Effector CD4-positive, alpha-beta T cell (primary cell): ENCODE measurements around the gene OR5M3. TPM values are rescaled to one million over a fixed set of nuclear protein-coding genes. Genes with fewer than 3 reads are reported as not detected.

Experiments
- DNase-seq: peaks from one replicate; pipeline ENCODE4 v3.0.0-alpha.2; 2020
- total RNA-seq: gene quantifications from one replicate; lab custom pipeline; 2026; lab: John Stamatoyannopoulos, UW

OR5M3 gene
- total RNA-seq = not detected

DNA sequence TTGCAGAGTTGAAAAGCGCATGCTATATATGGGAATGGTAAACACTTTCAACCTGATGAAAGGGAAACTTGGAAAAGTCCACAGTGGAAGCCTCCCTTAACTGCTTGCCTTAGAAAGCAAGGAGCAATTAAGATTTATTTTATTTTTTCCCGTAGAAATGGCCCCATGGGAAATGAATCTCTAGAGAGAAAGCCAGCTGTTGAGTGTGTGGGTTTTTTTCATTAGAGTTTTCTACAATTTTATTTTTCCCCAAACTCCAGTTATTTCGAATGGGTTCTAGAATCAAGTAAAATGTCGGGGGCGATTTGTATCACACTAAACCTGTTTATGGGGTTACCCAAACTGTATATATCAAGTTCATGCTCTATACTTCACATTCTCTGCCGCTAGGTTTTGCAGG is at the start of gene OR5M3:
Gene OR5M3, minus strand, starts transcription at position 101 of the 400 bp plus-strand sequence. CDS start 2,855 bp downstream, outside the sequence.
- no peak for DNase-seq

DNA sequence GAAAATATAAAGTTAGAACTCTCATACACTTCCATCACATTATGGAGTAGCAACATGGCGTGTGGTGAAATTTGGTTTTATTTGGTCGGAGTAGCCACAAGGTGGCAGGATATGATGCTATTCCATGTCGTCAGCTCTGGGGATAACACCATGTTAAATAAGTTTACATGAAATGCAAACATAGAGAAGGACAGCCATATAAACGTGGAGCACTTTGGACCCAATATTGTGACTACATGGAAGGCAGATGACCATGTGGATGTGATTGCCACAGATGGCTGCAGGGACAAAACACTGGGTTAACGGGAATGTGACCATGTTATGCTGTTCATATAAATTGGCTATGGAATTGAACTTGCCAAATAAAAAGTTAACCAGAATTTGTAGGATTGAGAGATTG is 48.9 kb upstream of the OR5M3 start:
- no peak for DNase-seq

DNA sequence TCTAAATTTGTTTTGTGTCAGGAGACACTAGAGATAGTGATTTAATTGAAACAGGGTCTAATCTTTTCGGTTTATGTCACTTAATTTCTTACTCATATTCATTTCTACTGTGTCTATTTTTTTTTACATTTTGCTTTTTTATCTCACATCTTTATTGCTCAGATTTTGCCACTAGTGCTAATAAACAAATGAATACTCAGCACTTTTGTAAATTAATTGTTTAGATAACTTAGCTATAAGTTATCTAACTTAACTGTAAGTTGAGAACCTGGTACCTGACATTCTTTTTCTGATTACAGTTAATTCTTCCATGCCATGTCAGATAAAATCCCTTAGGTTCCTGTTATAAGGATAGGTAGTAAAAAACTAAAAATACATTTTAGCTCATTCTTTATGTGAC is 40.1 kb upstream of the OR5M3 start:
- DNase-seq = no peak

DNA sequence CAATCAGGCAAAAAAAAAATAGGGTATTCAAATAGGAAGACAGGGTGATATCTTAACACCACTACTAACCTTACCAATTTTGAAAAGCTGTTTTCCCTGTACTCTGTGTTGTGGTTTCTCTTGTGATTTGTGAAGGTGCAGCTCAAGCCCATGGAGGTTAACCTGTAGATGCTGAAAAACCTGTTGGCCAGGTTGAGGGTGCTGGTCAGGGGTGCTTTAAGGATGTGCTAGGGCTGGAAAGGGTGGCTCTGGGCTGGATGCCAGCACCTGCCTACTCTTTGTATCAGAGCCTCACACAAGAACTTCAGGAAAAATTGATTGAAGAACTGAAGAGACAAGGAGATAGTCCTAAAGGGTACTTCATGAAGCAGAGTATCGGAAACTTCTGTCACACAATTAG is 36.3 kb upstream of the OR5M3 start:
- DNase-seq = no peak

DNA sequence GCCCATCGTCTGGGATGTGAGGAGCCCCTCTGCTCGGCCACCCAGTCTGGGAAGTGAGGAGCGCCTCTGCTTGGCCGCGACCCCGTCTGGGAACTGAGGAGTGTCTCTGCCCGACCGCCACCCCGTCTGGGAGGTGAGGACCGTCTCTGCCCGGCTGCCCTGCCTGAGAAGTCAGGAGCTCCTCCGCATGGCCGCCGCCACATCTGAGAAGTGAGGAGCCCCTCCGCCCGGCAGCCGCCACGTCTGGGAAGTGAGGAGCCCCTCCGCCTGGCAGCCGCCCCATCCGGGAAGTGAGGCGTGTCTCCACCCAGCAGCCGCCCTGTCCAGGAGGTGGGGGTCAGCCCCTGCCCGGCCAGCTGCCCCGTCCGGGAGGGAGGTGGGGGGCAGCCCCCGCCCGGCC is 23.9 kb upstream of the OR5M3 start:
- DNase-seq = no peak

DNA sequence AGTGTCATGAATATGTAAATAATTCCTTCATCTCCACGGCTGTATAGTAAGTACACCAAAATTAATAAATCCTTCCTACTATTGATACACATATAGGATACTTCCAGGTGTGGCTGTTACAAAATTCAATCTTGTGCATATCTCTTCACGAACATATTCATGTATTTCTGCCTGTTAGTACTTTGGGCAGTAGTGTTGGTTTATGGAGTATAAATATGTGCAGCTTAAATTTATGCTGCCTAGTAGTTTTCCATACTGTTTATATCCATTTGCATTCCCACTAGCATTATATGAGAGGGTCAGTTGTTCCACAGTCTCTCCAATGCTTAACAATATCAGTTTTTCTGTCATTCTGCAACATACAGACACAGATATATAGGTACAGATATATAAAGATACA is 22.0 kb upstream of the OR5M3 start:
- no peak for DNase-seq

DNA sequence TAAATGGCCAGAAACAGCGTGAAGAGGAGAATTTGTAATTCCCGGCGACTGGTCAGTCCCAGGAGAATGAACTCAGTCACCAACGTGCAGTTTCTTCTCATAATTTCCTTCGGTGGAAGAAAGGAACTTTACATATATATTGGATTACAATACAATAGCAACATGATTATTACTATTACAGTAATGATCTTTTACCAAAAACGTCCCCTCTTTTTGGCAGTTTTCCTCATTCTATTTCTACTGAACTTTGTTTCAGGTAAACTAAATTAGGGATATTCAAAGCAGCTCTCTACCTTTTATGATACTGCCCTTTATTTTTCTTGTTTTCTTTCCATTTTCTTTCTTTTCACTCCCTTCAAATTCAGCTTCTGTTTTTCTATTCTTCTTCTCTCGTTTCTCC is 18.1 kb upstream of the OR5M3 start, which contains the start of gene OR5M8:
Gene OR5M8, minus strand, starts transcription at position 101 of the 400 bp plus-strand sequence. Its CDS starts 0 bp downstream, at position 101.
- DNase-seq = no peak

DNA sequence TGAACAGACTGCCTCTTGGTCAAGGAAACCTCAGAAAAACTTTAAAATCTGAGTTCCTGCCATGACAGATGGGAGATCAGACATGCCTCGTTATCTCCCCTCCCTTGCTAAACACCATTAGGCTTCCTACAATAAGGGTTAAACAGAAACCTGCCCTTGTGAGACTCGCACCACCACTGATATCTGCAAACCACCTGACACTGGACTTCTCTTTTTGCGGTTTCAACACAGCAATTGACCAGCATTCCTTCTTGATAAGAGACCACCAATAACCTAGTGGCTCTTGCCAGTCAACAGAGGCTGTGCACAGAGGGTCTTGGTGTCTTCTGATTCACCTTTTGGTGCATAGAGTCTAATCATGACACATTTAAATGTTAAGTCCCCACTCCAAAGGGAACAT is 13.6 kb upstream of the OR5M3 start:
- no peak for DNase-seq

DNA sequence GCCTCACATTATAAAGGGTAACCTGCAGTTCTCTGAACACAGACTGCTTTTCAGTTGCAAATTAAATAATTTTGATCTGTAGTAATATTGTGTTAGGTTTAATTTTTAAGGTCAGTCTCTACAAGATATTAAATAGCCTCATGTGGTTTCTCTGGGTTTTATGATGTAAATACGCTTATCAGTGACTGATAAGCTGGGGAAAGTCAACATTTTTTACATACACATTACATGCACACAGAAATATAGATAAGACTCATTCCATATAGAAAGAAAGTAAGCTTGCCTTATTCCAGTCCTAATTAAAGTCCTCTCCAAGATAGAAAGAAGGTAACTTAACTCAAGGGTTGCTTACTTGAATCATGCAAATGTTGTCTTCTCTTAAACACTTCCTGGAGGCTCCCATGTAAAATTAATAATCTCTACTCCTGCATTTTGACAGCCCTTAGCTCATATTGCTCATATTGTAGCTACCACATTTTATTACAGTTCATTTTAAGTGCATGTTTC is 1.6 kb upstream of the OR5M3 start:
- DNase-seq = no peak

DNA sequence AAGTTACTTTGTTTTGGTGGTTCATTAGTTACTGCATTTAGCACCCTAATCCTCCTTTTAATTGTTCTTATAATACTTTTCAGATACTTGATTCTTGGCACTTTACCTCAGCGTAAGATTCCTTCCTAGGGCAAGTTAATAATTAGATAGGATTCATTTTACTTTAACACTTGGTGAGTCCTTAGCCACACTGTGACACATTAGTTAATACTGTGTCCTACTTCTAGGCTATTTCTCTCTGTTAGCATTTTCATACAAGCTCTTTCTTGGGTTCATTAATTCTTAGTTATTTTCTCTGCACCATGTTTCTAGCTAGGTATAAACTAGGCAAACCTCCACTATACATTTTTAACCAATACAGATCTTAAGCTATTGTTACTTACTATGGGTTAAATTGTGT is 16.1 kb downstream of the OR5M3 start:
- DNase-seq = no peak

DNA sequence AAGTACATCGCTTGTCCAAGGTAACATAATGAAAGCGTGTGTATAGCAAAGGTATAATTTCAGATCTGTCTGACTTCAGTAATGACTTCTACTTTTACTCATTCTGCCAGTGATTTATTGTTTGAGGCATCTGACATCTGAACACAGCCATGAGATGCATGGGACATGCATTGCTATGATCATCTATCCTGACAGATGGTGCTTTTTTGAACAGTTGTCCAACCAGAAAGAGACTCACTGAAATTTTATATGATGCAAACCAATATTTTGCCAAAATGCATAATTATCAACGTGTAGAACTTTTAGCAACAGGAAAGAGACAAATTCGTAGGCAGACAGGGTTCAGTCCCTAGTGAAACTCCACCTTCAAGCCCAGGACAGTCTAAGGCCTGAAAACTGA is 19.6 kb downstream of the OR5M3 start:
- no peak for DNase-seq
